ENCODE results near the gene MAZ. TPM values are rescaled to one million over a fixed set of nuclear protein-coding genes. Genes with fewer than 3 reads are reported as not detected.

MAZ gene
- total RNA-seq, 1 experiment from 2014 or later = 426 TPM

GRCh38 chr16:29813644-29814562, 7.6 kb downstream of the MAZ start:
- intact Hi-C loops (cut with micrococcal nuclease; ENCODE audit: unreplicated experiment) = loop anchor here (10.0 kb wide), 1 partner anchor 119 kb away; no protein-coding TSS in a partner anchor
- Histone ChIP-seq H3K27me3 (ENCODE audit: control insufficient read depth, insufficient read depth, low read length) (no peaks in the 10 kb centered on the region), H3K4me1 (ENCODE audit: control insufficient read depth, insufficient read depth, low read length) (peaks cover 49% of the 10 kb centered on the region), H3K9me3 (ENCODE audit: control insufficient read depth, insufficient read depth, low read depth, low read length) (no peaks in the 10 kb centered on the region), H3K36me3 (ENCODE audit: control insufficient read depth, insufficient read depth, low read length) (peaks cover 5% of the 10 kb centered on the region), H3K27ac (ENCODE audit: low read length) (peak overlapping the region; percentile 97), H3K4me3 (ENCODE audit: low read depth in 2 of 2, low read length in 2 of 2) (no peak overlapping the region)
- TF ChIP-seq POLR2AphosphoS5 (IDR thresholded peaks at IDR 0.05; ENCODE audit: low read depth, low read length) = no peak
- no peak for TF ChIP-seq SIN3A (IDR thresholded peaks at IDR 0.05; ENCODE audit: borderline replicate concordance, insufficient read depth, low read depth, low read length)
- TF ChIP-seq, protein P1, sequence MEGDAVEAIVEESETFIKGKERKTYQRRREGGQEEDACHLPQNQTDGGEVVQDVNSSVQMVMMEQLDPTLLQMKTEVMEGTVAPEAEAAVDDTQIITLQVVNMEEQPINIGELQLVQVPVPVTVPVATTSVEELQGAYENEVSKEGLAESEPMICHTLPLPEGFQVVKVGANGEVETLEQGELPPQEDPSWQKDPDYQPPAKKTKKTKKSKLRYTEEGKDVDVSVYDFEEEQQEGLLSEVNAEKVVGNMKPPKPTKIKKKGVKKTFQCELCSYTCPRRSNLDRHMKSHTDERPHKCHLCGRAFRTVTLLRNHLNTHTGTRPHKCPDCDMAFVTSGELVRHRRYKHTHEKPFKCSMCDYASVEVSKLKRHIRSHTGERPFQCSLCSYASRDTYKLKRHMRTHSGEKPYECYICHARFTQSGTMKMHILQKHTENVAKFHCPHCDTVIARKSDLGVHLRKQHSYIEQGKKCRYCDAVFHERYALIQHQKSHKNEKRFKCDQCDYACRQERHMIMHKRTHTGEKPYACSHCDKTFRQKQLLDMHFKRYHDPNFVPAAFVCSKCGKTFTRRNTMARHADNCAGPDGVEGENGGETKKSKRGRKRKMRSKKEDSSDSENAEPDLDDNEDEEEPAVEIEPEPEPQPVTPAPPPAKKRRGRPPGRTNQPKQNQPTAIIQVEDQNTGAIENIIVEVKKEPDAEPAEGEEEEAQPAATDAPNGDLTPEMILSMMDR (IDR thresholded peaks at IDR 0.05) = no peak
- TF ChIP-seq TCF7L2 (IDR thresholded peaks at IDR 0.05; ENCODE audit: low read depth, low read length) = no peak
- no peak for TF ChIP-seq REST (IDR thresholded peaks at IDR 0.05; ENCODE audit: insufficient read depth in 1 of 2, low read depth in 2 of 2, low read length in 1 of 2)
- DNase-seq (ENCODE audit: low read depth, low spot score) = no peak
- in situ Hi-C loops (cut with HindIII; ENCODE audit: low pct_unique_long_range_greater_than_20kb, low sequenced_read_pairs) = no loop called here
- no TSS peak for BruUV-seq (replicated peaks)
- ChIA-PET POLR2A (interaction anchor here (0.5 kb wide), 1 partner anchor 202 kb away, joined by 19 read pairs; no protein-coding TSS in a partner anchor), CTCF (no interaction called here)
- ATAC-seq = no peak

DNA sequence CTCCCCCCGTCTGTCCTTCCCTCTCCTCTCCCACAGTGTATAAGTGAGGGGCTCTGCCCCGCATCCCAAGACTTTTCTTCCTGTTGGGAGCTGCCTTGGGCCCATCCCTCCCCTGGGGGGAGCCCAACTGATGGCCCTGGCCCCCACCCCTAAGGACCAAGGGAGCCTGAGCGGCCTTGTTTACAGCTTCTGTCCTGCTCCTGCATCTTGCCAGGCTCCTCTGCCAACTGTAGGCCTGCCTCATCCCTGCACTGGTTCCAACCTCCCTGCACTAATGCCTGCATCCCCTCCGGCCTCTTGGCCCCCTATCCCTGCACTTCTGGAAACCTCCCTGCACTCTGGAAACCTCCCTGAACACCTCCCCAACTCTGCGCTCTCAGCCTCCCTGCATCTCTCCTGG, 8.3 kb downstream of the MAZ start:
- H3K27ac ChIP-seq (ENCODE audit: low read length) = peak overlapping the region; percentile 97
- no peaks in the 10 kb centered on the region for H3K27me3 ChIP-seq (ENCODE audit: control insufficient read depth, insufficient read depth, low read length)
- H3K4me3 ChIP-seq (ENCODE audit: low read depth in 2 of 2, low read length in 2 of 2) = no peak overlapping the region; a peak in 1 of 4 replicates
- no peak for ATAC-seq
- intact Hi-C loops (cut with micrococcal nuclease; ENCODE audit: unreplicated experiment) (loop anchor here (10.0 kb wide), 1 partner anchor 120 kb away; no protein-coding TSS in a partner anchor), in situ Hi-C loops (cut with HindIII; ENCODE audit: low pct_unique_long_range_greater_than_20kb, low sequenced_read_pairs) (no loop called here)
- DNase-seq (ENCODE audit: low read depth, low spot score) = no peak
- ChIA-PET POLR2A (no interaction called here), CTCF (no interaction called here)
- TF ChIP-seq, protein P1 (IDR thresholded peaks at IDR 0.05) = no peak
- TF ChIP-seq POLR2AphosphoS5 (IDR thresholded peaks at IDR 0.05; ENCODE audit: low read depth, low read length) (no peak), SIN3A (IDR thresholded peaks at IDR 0.05; ENCODE audit: borderline replicate concordance, insufficient read depth, low read depth, low read length) (no peak), TCF7L2 (IDR thresholded peaks at IDR 0.05; ENCODE audit: low read depth, low read length) (no peak), REST (IDR thresholded peaks at IDR 0.05; ENCODE audit: insufficient read depth in 1 of 2, low read depth in 2 of 2, low read length in 1 of 2) (no peak)
- H3K9me3 ChIP-seq (ENCODE audit: control insufficient read depth, insufficient read depth, low read depth, low read length) = no peaks in the 10 kb centered on the region
- H3K36me3 ChIP-seq (ENCODE audit: control insufficient read depth, insufficient read depth, low read length) = peaks cover 5% of the 10 kb centered on the region
- BruUV-seq (replicated peaks) = no TSS peak
- peaks cover 56% of the 10 kb centered on the region for H3K4me1 ChIP-seq (ENCODE audit: control insufficient read depth, insufficient read depth, low read length)
